A549 treated with DMSO at 1 μM for 4 hours (cell line): ENCODE measurements around the gene CLEC20A. TPM values are rescaled to one million over a fixed set of nuclear protein-coding genes. Genes with fewer than 3 reads are reported as not detected.

ENCODE experiments used
- total RNA-seq: library from RNA; stranded (reverse); fragments of 200-300 nt; extraction: Qiagen RNA extraction; gene quantifications from 5 replicates; pipeline ENCODE4 v1.2.3, GENCODE V29; 2022; ENCODE audit warnings: low read depth

CLEC20A gene
- not detected in 5 replicates for total RNA-seq

DNA sequence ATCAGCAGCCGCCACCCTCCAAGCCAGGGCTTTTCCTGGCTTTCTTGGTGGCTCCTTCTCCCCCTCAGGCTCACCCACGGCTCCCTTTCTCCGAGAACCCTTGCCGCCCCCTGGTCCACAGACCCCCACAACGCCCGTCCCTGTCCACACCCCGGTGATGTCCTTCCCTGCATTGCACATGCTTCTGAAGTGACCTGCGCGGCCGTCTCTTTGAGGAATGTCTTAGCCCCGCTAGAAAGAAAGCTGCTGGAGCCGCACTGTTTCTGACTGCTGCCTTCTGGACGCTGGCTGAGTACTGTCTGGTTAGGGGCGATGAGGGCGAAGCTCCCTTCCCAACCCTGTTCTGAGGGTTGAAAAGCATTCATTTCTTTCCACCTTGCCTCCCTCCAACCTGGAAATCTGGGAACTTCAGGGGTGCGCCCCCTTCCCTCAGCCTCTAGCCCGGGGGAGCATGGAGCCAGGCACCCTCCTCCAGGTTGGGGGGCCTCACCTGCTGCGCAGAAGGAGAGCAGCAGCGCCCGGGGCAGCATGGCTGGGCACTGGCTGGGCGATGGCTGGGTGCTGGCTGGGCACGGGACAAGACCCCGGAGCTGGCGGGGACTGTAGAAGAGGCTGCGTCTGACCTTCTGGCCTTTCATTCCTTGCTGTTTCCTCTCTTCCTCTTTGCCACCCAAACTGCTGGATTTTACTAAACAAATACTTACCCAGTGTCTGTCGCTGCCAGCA is at the start of gene CLEC20A:
Gene CLEC20A (minus strand): TSS at position 555 of the 726 bp plus-strand sequence. CDS start 25 bp downstream, at position 530.

DNA sequence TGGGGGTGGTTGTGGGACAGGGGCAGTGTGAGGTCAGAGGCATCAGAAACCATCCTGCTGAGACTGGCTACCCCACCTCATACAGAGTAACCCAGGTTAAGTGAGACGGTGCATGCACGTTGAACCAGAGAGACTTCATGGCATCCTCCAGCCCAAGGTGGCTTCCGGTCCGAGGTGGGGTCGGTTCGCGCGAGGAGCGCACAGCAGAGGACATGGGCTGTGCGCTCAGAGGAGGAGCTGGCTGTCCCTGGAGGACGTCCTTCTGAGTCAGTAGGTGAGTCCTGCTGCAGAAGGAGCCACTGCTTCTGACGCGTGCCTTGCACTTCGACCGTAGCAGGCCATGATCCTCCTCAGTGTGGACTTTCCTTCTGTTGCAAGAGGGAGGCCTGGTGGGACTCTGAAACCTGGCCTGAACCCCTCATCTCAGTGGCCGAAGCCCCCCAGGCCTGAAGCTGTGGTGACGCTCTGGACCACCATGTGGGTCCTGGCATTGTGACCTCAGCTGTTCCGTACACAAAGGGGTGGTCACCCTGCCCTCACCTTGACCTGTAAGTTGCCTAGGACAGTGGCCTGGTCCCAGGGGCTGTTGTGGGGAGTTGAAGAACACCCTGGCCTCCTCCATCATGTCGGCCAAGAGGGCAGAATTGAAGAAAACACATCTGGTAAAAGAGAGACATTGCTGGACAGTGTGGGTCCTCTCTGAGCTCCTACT is 16.0 kb upstream of the CLEC20A start, which contains the start of gene TEX35:
Gene TEX35 (plus strand): TSS at position 544 of the 712 bp plus-strand sequence. CDS start 80 bp downstream, at position 624.

Other genes starting within 250 kb of the CLEC20A start
- gene TEX35, start 16.1 kb upstream of the CLEC20A start, total RNA-seq, result 0.07 TPM in 1 of 5 replicates, not detected in the others
- 15.9 to 31.3 TPM (median 23.9 TPM) in 5 replicates for gene RALGPS2, start 228.3 kb upstream of the CLEC20A start, total RNA-seq